ENCODE results near the gene CPS1.

DNA sequence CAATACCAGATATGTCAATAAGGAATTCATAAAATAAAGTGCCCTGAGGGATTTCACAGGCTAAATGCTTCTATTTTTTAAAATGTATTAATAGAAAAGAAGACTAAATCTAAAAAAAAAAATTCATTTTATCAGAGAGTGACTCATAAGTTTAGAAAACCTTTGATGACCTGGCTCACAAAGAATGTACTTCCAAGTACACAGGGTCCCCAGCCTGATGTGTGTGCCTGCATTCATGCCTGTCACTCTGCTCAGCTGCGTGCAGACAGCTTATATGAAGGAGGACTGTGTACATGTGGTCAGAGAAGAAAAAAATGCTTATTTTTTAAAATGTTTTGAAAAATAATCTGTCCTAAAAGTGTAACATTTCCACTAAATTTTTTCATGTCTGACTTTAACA, 3.0 kb upstream of the CPS1 start:
- TF ChIP-seq, protein P1, sequence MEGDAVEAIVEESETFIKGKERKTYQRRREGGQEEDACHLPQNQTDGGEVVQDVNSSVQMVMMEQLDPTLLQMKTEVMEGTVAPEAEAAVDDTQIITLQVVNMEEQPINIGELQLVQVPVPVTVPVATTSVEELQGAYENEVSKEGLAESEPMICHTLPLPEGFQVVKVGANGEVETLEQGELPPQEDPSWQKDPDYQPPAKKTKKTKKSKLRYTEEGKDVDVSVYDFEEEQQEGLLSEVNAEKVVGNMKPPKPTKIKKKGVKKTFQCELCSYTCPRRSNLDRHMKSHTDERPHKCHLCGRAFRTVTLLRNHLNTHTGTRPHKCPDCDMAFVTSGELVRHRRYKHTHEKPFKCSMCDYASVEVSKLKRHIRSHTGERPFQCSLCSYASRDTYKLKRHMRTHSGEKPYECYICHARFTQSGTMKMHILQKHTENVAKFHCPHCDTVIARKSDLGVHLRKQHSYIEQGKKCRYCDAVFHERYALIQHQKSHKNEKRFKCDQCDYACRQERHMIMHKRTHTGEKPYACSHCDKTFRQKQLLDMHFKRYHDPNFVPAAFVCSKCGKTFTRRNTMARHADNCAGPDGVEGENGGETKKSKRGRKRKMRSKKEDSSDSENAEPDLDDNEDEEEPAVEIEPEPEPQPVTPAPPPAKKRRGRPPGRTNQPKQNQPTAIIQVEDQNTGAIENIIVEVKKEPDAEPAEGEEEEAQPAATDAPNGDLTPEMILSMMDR (conservative IDR thresholded peaks at IDR 0.05; ENCODE audit: low read depth in 2 of 2), result no peak
- TF ChIP-seq EZH2 (IDR thresholded peaks at IDR 0.05; ENCODE audit: low read depth, unreplicated experiment) (no peak), POLR2AphosphoS5 (IDR thresholded peaks at IDR 0.05; ENCODE audit: low read depth) (no peak), EZH2phosphoT487 (IDR thresholded peaks at IDR 0.05; ENCODE audit: unreplicated experiment) (no peak), NANOG (IDR thresholded peaks at IDR 0.05; ENCODE audit: borderline replicate concordance) (no peak), ZNF114 (CRISPR knock-in tag; IDR thresholded peaks at IDR 0.05) (no peak), JUNB (IDR thresholded peaks at IDR 0.05; ENCODE audit: unreplicated experiment) (no peak), CREB1 (CRISPR knock-in tag; IDR thresholded peaks at IDR 0.05; ENCODE audit: low read depth) (no peak), STAT1 (IDR thresholded peaks at IDR 0.05; ENCODE audit: unreplicated experiment) (no peak), ZNF331 (CRISPR knock-in tag; IDR thresholded peaks at IDR 0.05; ENCODE audit: low read depth) (no peak)
- TF ChIP-seq, protein P2, sequence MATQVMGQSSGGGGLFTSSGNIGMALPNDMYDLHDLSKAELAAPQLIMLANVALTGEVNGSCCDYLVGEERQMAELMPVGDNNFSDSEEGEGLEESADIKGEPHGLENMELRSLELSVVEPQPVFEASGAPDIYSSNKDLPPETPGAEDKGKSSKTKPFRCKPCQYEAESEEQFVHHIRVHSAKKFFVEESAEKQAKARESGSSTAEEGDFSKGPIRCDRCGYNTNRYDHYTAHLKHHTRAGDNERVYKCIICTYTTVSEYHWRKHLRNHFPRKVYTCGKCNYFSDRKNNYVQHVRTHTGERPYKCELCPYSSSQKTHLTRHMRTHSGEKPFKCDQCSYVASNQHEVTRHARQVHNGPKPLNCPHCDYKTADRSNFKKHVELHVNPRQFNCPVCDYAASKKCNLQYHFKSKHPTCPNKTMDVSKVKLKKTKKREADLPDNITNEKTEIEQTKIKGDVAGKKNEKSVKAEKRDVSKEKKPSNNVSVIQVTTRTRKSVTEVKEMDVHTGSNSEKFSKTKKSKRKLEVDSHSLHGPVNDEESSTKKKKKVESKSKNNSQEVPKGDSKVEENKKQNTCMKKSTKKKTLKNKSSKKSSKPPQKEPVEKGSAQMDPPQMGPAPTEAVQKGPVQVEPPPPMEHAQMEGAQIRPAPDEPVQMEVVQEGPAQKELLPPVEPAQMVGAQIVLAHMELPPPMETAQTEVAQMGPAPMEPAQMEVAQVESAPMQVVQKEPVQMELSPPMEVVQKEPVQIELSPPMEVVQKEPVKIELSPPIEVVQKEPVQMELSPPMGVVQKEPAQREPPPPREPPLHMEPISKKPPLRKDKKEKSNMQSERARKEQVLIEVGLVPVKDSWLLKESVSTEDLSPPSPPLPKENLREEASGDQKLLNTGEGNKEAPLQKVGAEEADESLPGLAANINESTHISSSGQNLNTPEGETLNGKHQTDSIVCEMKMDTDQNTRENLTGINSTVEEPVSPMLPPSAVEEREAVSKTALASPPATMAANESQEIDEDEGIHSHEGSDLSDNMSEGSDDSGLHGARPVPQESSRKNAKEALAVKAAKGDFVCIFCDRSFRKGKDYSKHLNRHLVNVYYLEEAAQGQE (IDR thresholded peaks at IDR 0.05; ENCODE audit: unreplicated experiment), result no peak
- TF ChIP-seq, protein P3, sequence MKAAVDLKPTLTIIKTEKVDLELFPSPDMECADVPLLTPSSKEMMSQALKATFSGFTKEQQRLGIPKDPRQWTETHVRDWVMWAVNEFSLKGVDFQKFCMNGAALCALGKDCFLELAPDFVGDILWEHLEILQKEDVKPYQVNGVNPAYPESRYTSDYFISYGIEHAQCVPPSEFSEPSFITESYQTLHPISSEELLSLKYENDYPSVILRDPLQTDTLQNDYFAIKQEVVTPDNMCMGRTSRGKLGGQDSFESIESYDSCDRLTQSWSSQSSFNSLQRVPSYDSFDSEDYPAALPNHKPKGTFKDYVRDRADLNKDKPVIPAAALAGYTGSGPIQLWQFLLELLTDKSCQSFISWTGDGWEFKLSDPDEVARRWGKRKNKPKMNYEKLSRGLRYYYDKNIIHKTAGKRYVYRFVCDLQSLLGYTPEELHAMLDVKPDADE (IDR thresholded peaks at IDR 0.05), result no peak
- TF ChIP-seq, protein P4, sequence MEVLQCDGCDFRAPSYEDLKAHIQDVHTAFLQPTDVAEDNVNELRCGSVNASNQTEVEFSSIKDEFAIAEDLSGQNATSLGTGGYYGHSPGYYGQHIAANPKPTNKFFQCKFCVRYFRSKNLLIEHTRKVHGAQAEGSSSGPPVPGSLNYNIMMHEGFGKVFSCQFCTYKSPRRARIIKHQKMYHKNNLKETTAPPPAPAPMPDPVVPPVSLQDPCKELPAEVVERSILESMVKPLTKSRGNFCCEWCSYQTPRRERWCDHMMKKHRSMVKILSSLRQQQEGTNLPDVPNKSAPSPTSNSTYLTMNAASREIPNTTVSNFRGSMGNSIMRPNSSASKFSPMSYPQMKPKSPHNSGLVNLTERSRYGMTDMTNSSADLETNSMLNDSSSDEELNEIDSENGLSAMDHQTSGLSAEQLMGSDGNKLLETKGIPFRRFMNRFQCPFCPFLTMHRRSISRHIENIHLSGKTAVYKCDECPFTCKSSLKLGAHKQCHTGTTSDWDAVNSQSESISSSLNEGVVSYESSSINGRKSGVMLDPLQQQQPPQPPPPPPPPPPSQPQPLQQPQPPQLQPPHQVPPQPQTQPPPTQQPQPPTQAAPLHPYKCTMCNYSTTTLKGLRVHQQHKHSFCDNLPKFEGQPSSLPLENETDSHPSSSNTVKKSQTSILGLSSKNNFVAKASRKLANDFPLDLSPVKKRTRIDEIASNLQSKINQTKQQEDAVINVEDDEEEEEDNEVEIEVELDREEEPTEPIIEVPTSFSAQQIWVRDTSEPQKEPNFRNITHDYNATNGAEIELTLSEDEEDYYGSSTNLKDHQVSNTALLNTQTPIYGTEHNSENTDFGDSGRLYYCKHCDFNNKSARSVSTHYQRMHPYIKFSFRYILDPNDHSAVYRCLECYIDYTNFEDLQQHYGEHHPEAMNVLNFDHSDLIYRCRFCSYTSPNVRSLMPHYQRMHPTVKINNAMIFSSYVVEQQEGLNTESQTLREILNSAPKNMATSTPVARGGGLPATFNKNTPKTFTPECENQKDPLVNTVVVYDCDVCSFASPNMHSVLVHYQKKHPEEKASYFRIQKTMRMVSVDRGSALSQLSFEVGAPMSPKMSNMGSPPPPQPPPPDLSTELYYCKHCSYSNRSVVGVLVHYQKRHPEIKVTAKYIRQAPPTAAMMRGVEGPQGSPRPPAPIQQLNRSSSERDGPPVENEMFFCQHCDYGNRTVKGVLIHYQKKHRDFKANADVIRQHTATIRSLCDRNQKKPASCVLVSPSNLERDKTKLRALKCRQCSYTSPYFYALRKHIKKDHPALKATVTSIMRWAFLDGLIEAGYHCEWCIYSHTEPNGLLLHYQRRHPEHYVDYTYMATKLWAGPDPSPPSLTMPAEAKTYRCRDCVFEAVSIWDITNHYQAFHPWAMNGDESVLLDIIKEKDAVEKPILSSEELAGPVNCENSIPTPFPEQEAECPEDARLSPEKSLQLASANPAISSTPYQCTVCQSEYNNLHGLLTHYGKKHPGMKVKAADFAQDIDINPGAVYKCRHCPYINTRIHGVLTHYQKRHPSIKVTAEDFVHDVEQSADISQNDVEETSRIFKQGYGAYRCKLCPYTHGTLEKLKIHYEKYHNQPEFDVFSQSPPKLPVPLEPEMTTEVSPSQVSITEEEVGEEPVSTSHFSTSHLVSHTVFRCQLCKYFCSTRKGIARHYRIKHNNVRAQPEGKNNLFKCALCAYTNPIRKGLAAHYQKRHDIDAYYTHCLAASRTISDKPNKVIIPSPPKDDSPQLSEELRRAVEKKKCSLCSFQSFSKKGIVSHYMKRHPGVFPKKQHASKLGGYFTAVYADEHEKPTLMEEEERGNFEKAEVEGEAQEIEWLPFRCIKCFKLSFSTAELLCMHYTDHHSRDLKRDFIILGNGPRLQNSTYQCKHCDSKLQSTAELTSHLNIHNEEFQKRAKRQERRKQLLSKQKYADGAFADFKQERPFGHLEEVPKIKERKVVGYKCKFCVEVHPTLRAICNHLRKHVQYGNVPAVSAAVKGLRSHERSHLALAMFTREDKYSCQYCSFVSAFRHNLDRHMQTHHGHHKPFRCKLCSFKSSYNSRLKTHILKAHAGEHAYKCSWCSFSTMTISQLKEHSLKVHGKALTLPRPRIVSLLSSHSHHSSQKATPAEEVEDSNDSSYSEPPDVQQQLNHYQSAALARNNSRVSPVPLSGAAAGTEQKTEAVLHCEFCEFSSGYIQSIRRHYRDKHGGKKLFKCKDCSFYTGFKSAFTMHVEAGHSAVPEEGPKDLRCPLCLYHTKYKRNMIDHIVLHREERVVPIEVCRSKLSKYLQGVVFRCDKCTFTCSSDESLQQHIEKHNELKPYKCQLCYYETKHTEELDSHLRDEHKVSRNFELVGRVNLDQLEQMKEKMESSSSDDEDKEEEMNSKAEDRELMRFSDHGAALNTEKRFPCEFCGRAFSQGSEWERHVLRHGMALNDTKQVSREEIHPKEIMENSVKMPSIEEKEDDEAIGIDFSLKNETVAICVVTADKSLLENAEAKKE (CRISPR knock-in tag; IDR thresholded peaks at IDR 0.05), result no peak
